Upper lobe of left lung (tissue), 4 donors: ENCODE results near the gene MRPL14.
A peak's percentile ranks its signal among the peaks of the same experiment; 100 is the strongest.

Source experiments
- POLR2A ChIP-seq, 4 donors: fragments of 450-650 bp; IDR thresholded peaks; one replicate each; pipeline ENCODE4 v1.5.1; 2016 to 2017; ENCODE audit warnings: antibody characterized with exemption in 4 of 4, mild to moderate bottlenecking in 2 of 4
- TF ChIP-seq, protein P1 (sequence below), 6 experiments: fragments of 450-650 bp in 4 of 6; fragments of 200-600 bp in 2 of 6; sonication (generic) in 2 of 6; IDR thresholded peaks; one replicate each; pipeline ENCODE4 v1.5.1; 2016 to 2019; ENCODE audit warnings: antibody characterized with exemption in 6 of 6

- TF ChIP-seq, protein P1, sequence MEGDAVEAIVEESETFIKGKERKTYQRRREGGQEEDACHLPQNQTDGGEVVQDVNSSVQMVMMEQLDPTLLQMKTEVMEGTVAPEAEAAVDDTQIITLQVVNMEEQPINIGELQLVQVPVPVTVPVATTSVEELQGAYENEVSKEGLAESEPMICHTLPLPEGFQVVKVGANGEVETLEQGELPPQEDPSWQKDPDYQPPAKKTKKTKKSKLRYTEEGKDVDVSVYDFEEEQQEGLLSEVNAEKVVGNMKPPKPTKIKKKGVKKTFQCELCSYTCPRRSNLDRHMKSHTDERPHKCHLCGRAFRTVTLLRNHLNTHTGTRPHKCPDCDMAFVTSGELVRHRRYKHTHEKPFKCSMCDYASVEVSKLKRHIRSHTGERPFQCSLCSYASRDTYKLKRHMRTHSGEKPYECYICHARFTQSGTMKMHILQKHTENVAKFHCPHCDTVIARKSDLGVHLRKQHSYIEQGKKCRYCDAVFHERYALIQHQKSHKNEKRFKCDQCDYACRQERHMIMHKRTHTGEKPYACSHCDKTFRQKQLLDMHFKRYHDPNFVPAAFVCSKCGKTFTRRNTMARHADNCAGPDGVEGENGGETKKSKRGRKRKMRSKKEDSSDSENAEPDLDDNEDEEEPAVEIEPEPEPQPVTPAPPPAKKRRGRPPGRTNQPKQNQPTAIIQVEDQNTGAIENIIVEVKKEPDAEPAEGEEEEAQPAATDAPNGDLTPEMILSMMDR (IDR thresholded peaks at IDR 0.05), result no peak
- TF ChIP-seq POLR2A (IDR thresholded peaks at IDR 0.05), result peak in 2 of 4 donors; percentile 62 to 83
Observed at GRCh38 chr6:44127186-44128019, at the start of gene MRPL14, which contains the start of gene TMEM63B.
